H9 (cell line): ENCODE data around the gene RPA1. TPM values are rescaled to one million over a fixed set of nuclear protein-coding genes. Genes with fewer than 3 reads are reported as not detected.
A peak's percentile ranks its signal among the peaks of the same experiment; 100 is the strongest.

Experiments
- DNase-seq: peaks from one replicate; pipeline ENCODE4 v3.0.0-alpha.2; 2017
- H2AFZ ChIP-seq: one replicate; pipeline ENCODE4 v1.6.1; 2013; ENCODE audit warnings: mild to moderate bottlenecking, low read length, control low read depth, moderate library complexity
- H2AK5ac ChIP-seq: 2 replicates; pipeline ENCODE4 v1.6.1; 2013; ENCODE audit warnings: low read length, control low read depth, mixed read lengths; ENCODE audit not compliant: insufficient read length
- H2BK120ac ChIP-seq: one replicate; pipeline ENCODE4 v1.6.1; 2013; ENCODE audit warnings: low read depth, mild to moderate bottlenecking, low read length, control low read depth, inconsistent platforms; ENCODE audit not compliant: poor library complexity, severe bottlenecking
- H2BK12ac ChIP-seq: 2 replicates; pipeline ENCODE4 v1.6.1; 2013; ENCODE audit warnings: low read length, control low read depth, mixed read lengths, low read depth; ENCODE audit not compliant: insufficient read length
- H2BK15ac ChIP-seq: 2 replicates; pipeline ENCODE4 v1.6.1; 2013; ENCODE audit warnings: low read depth, low read length, control low read depth
- H2BK20ac ChIP-seq: one replicate; pipeline ENCODE4 v1.6.1; 2013; ENCODE audit warnings: low read depth, mild to moderate bottlenecking, low read length, control low read depth, inconsistent platforms; ENCODE audit not compliant: poor library complexity, severe bottlenecking
- H2BK5ac ChIP-seq: 2 replicates; pipeline ENCODE4 v1.6.1; 2013; ENCODE audit warnings: low read length, control low read depth, mixed read lengths; ENCODE audit not compliant: insufficient read length
- H3K14ac ChIP-seq: 2 replicates; pipeline ENCODE4 v1.6.1; 2013; ENCODE audit warnings: low read length, control low read depth; ENCODE audit not compliant: insufficient read depth
- H3K18ac ChIP-seq: 2 replicates; pipeline ENCODE4 v1.6.1; 2013; ENCODE audit warnings: low read depth, mild to moderate bottlenecking, mixed read lengths, low read length, control low read depth; ENCODE audit not compliant: insufficient read length
- H3K23ac ChIP-seq: 2 replicates; pipeline ENCODE4 v1.6.1; 2013; ENCODE audit warnings: low read length, control low read depth, mixed read lengths, low read depth; ENCODE audit not compliant: insufficient read length
- H3K23me2 ChIP-seq: 2 replicates; pipeline ENCODE4 v1.6.1; 2013; ENCODE audit warnings: low read depth, mild to moderate bottlenecking, mixed read lengths, low read length, control low read depth; ENCODE audit not compliant: insufficient read length, poor library complexity, severe bottlenecking
- H3K27ac ChIP-seq: 2 replicates; pipeline ENCODE4 v1.5.1; 2013; ENCODE audit warnings: low read length, control low read depth, mixed read lengths, low read depth; ENCODE audit not compliant: insufficient read length
- H3K27me3 ChIP-seq: 2 replicates; pipeline ENCODE4 v1.6.1; 2013; ENCODE audit warnings: low read length, control low read depth, inconsistent platforms; ENCODE audit not compliant: insufficient read depth
- H3K4ac ChIP-seq: 2 replicates; pipeline ENCODE4 v1.6.1; 2013; ENCODE audit warnings: low read depth, mild to moderate bottlenecking, control low read depth, inconsistent platforms, low read length, moderate library complexity
- H3K4me1 ChIP-seq: 2 replicates; pipeline ENCODE4 v1.6.1; 2013; ENCODE audit warnings: low read length, control low read depth, inconsistent platforms; ENCODE audit not compliant: insufficient read depth
- H3K4me2 ChIP-seq: 2 replicates; pipeline ENCODE4 v1.6.1; 2013; ENCODE audit warnings: low read length, control low read depth, mixed read lengths; ENCODE audit not compliant: insufficient read length, insufficient read depth
- H3K56ac ChIP-seq: 2 replicates; pipeline ENCODE4 v1.6.1; 2013; ENCODE audit warnings: low read depth, mild to moderate bottlenecking, mixed read lengths, low read length, control low read depth; ENCODE audit not compliant: insufficient read length
- H3K79me1 ChIP-seq: 2 replicates; pipeline ENCODE4 v1.6.1; 2013; ENCODE audit warnings: low read depth, mild to moderate bottlenecking, moderate library complexity, low read length, control low read depth, inconsistent platforms; ENCODE audit not compliant: insufficient read depth, poor library complexity, severe bottlenecking
- H3K79me2 ChIP-seq: 2 replicates; pipeline ENCODE4 v1.6.1; 2013; ENCODE audit warnings: low read length, control low read depth, inconsistent platforms; ENCODE audit not compliant: insufficient read depth
- H3K9ac ChIP-seq: 2 replicates; pipeline ENCODE4 v1.6.1; 2013; ENCODE audit warnings: low read length, control low read depth, mixed read lengths; ENCODE audit not compliant: insufficient read length; ENCODE audit errors: extremely low read depth
- H3K9me3 ChIP-seq: one replicate; pipeline ENCODE4 v1.6.1; 2013; ENCODE audit warnings: low read depth, low read length, inconsistent platforms; ENCODE audit not compliant: control insufficient read depth
- H3T11ph ChIP-seq: one replicate; pipeline ENCODE4 v1.6.1; 2013; ENCODE audit warnings: mild to moderate bottlenecking, low read length, control low read depth, inconsistent platforms
- H4K20me1 ChIP-seq: one replicate; pipeline ENCODE4 v1.6.1; 2013; ENCODE audit not compliant: control insufficient read depth, insufficient read length, insufficient read depth
- H4K5ac ChIP-seq: 2 replicates; pipeline ENCODE4 v1.6.1; 2013; ENCODE audit warnings: low read depth, mild to moderate bottlenecking, mixed read lengths, low read length, control low read depth; ENCODE audit not compliant: insufficient read length
- H4K8ac ChIP-seq: replicated peaks from 2 replicates; pipeline ENCODE4 v1.6.1; 2013; ENCODE audit warnings: low read length, control low read depth, mixed read lengths, low read depth; ENCODE audit not compliant: insufficient read length
- H4K91ac ChIP-seq: 2 replicates; pipeline ENCODE4 v1.6.1; 2013; ENCODE audit warnings: low read depth, mild to moderate bottlenecking, moderate library complexity, mixed read lengths, low read length, control low read depth; ENCODE audit not compliant: insufficient read length
- H3K27ac Mint-ChIP-seq, 3 experiments: 2 replicates in 2 of 3; 3 replicates in 1 of 3; pipeline ENCODE4 v1.8.0; 2020 to 2021; ENCODE audit warnings: mixed read lengths in 3 of 3, mild to moderate bottlenecking in 1 of 3, moderate library complexity in 1 of 3
- H3K27me3 Mint-ChIP-seq: 2 replicates; pipeline ENCODE4 v1.8.0; 2021; ENCODE audit warnings: low read depth, mild to moderate bottlenecking, moderate library complexity, mixed read lengths
- H3K36me3 Mint-ChIP-seq, 3 experiments: 2 replicates in 2 of 3; 3 replicates in 1 of 3; pipeline ENCODE4 v1.8.0; 2020 to 2021; ENCODE audit warnings: low read depth in 3 of 3, mixed read lengths in 3 of 3; ENCODE audit not compliant: insufficient read depth in 1 of 3
- H3K4me1 Mint-ChIP-seq, 2 experiments: 2 replicates each; pipeline ENCODE4 v1.8.0; 2020; ENCODE audit warnings: mixed read lengths in 2 of 2
- H3K4me3 Mint-ChIP-seq, 2 experiments: 2 replicates in 1 of 2; 3 replicates in 1 of 2; pipeline ENCODE4 v1.8.0; 2020 to 2021; ENCODE audit warnings: mild to moderate bottlenecking in 2 of 2, mixed read lengths in 2 of 2, moderate library complexity in 1 of 2
- H3K9me3 Mint-ChIP-seq, 2 experiments: 2 replicates in 1 of 2; 3 replicates in 1 of 2; pipeline ENCODE4 v1.8.0; 2020; ENCODE audit warnings: mild to moderate bottlenecking in 2 of 2, mixed read lengths in 2 of 2, moderate library complexity in 1 of 2
- CTCF ChIP-seq: fragments of 200-600 bp; sonication (generic); conservative IDR thresholded peaks from 3 replicates; pipeline ENCODE4 v1.8.0; 2021; ENCODE audit warnings: antibody characterized with exemption, mild to moderate bottlenecking
- WGBS: extraction: QIAGEN DNeasy Blood & Tissue Kit; methylation state at CpG from one replicate; pipeline ENCODE4 v1.1.7; 2013; ENCODE audit warnings: missing lambda C conversion rate, low lambda C conversion rate, mixed read lengths; ENCODE audit not compliant: insufficient read length; ENCODE audit errors: extremely low coverage; 5-methylcytosine and 5-hydroxymethylcytosine counted together
- total RNA-seq: library from RNA; stranded (reverse); gene quantifications from 2 replicates; pipeline ENCODE4 v1.2.1, GENCODE V29; 2021

The RPA1 gene
- total RNA-seq, 1 experiment from 2014 or later: 215 TPM

- H3K23me2 ChIP-seq: peaks cover 7% of the 10 kb centered on the region
These were observed 601 bp upstream of the RPA1 start for GRCh38 chr17:1829216-1829591.

More at GRCh38 chr17:1829216-1829591, 601 bp upstream of the RPA1 start:
- H2BK20ac ChIP-seq: no peak overlapping the region
- H4K20me1 ChIP-seq: no peaks in the 10 kb centered on the region
- H3K23ac ChIP-seq: no peak overlapping the region
- H2BK12ac ChIP-seq: no peak overlapping the region
- DNase-seq: no peak
- no peak overlapping the region for H3K14ac ChIP-seq
- H3K4me2 ChIP-seq: peak overlapping the region; percentile 76
- H3K79me1 ChIP-seq: peaks cover 3% of the 10 kb centered on the region
- no peak overlapping the region for H4K5ac ChIP-seq
- H2AFZ ChIP-seq: no peak overlapping the region
- no peak for TF ChIP-seq CTCF
- H3K18ac ChIP-seq: no peak overlapping the region
- H3K4me1 ChIP-seq: no peaks in the 10 kb centered on the region; the same call in 1 of the 2 replicates
- Mint-ChIP-seq H3K27me3 (no peaks in the 10 kb centered on the region), H3K27ac (peak overlapping the region in 2 of 3 experiments; percentile 13 to 59; a peak in 3 of 7 replicates), H3K9me3 (no peaks in the 10 kb centered on the region; a peak in 1 of 5 replicates), H3K4me3 (peak overlapping the region; percentile 87 to 92), H3K36me3 (peaks cover 18 to 46% (median 43%) of the 10 kb centered on the region in 3 experiments), H3K4me1 (peaks cover 14 to 18% of the 10 kb centered on the region in 2 experiments)
- no peak overlapping the region for H3T11ph ChIP-seq
- H3K4ac ChIP-seq: no peak overlapping the region
- H3K9me3 ChIP-seq: no peaks in the 10 kb centered on the region
- H3K56ac ChIP-seq: no peak overlapping the region
- no peak overlapping the region for H2BK120ac ChIP-seq
- WGBS: no CpG with 5 or more reads among the region's 13 CpGs
- H2BK5ac ChIP-seq: no peak overlapping the region
- H4K8ac ChIP-seq: no peak overlapping the region
- peaks cover 8% of the 10 kb centered on the region; the same call in 1 of the 2 replicates for H3K79me2 ChIP-seq
- no peak overlapping the region for H2AK5ac ChIP-seq
- H4K91ac ChIP-seq: no peak overlapping the region
- no peaks in the 10 kb centered on the region for H3K27me3 ChIP-seq
- peak overlapping the region; percentile 71 for H3K9ac ChIP-seq
- H3K27ac ChIP-seq: no peak overlapping the region
- H2BK15ac ChIP-seq: no peak overlapping the region
